K562 (cell line): ENCODE measurements around the gene ACTN1. TPM values are rescaled to one million over a fixed set of nuclear protein-coding genes. Genes with fewer than 3 reads are reported as not detected.

Experiments
- ATAC-seq: fragments of 200-7000 bp; cut with Tn5 transposase; 3 replicates; pipeline ENCODE4 v1.9.1; 2020; ENCODE audit warnings: moderate library complexity
- BruUV-seq: library from RNA; stranded (reverse); fragments of 400-500 nt; replicated peaks from 2 replicates; lab custom pipeline; 2021; lab: Mats Ljungman, UMichigan
- CTCF ChIA-PET: fragments of 300-600 bp; formaldehyde crosslinking; extraction: SDS; loops from one replicate; lab custom pipeline; 2021; ENCODE audit warnings: low intra/inter-chr PET ratio; lab: Yijun Ruan, JAX
- POLR2A ChIA-PET: fragments of 300-600, 350-650 bp; sonication (Branson Sonifier 250); formaldehyde crosslinking; extraction: SDS; loops from one replicate; lab custom pipeline; 2021; ENCODE audit warnings: antibody characterized with exemption, inconsistent platforms; lab: Yijun Ruan, JAX
- DNase-seq, 4 experiments: peaks; one replicate each; pipeline versions ENCODE4 v3.0.0 to v3.0.0-alpha.2; 2011 to 2018; ENCODE audit warnings: low spot score in 3 of 4, mixed read lengths in 3 of 4; ENCODE audit errors: extremely low read depth in 1 of 4
- FAIRE-seq: peaks from 2 replicates; lab custom pipeline; 2011; peaks lifted over from hg19 to GRCh38; lab: Jason Lieb, UNC
- H2AFZ ChIP-seq: 2 replicates; pipeline ENCODE4 v1.6.0; 2011; ENCODE audit warnings: low read depth, low read length, control low read depth, inconsistent platforms
- H3K27ac ChIP-seq: fragments of 200-600 bp; 3 replicates; pipeline ENCODE4 v1.8.0; 2011; ENCODE audit warnings: low read depth, mild to moderate bottlenecking, control low read depth, inconsistent platforms, low read length, moderate library complexity, mixed read lengths; ENCODE audit errors: extremely low read depth
- H3K27me3 ChIP-seq, 2 experiments: fragments of 300-600 bp in 1 of 2; 2 replicates in 1 of 2; 3 replicates in 1 of 2; pipeline versions ENCODE4 v1.6.0 to v1.8.0; 2011; ENCODE audit warnings: inconsistent platforms in 2 of 2, low read length in 2 of 2, mild to moderate bottlenecking in 1 of 2, mixed read lengths in 1 of 2, moderate library complexity in 1 of 2; ENCODE audit not compliant: control insufficient read depth in 2 of 2, insufficient read depth in 2 of 2
- H3K36me3 ChIP-seq: fragments of 300-600 bp; 3 replicates; pipeline ENCODE4 v1.8.0; 2011; ENCODE audit warnings: mild to moderate bottlenecking, low read length, inconsistent platforms; ENCODE audit not compliant: control insufficient read depth, insufficient read depth
- H3K4me1 ChIP-seq, 2 experiments: fragments of 200-600 bp in 1 of 2; replicated peaks in 1 of 2; 2 replicates in 1 of 2; 3 replicates in 1 of 2; pipeline versions ENCODE4 v1.5.1 to v1.8.0; 2011; ENCODE audit warnings: inconsistent platforms in 2 of 2, low read length in 2 of 2, mild to moderate bottlenecking in 1 of 2, mixed read lengths in 1 of 2, moderate library complexity in 1 of 2; ENCODE audit not compliant: control insufficient read depth in 2 of 2, insufficient read depth in 2 of 2
- H3K4me2 ChIP-seq: 2 replicates; pipeline ENCODE4 v1.6.1; 2011; ENCODE audit warnings: low read length, control low read depth, inconsistent platforms, mixed read lengths; ENCODE audit not compliant: insufficient read depth
- H3K4me3 ChIP-seq: fragments of 200-600 bp; sonication (generic), shearing (Covaris generic); 2 replicates; pipeline ENCODE4 v1.5.1; 2016; ENCODE audit warnings: control low read depth, inconsistent platforms
- H3K79me2 ChIP-seq: fragments of 200-600 bp; 3 replicates; pipeline ENCODE4 v1.8.0; 2011; ENCODE audit warnings: low read length, inconsistent platforms; ENCODE audit not compliant: control insufficient read depth, insufficient read depth
- H3K9ac ChIP-seq, 2 experiments: 2 replicates each; pipeline versions ENCODE4 v1.6.0 to v1.6.1; 2011; ENCODE audit warnings: low read depth in 2 of 2, low read length in 2 of 2, control low read depth in 1 of 2, inconsistent platforms in 1 of 2, mild to moderate bottlenecking in 1 of 2, mixed read lengths in 1 of 2; ENCODE audit not compliant: insufficient read depth in 1 of 2
- H3K9me1 ChIP-seq: one replicate; pipeline ENCODE4 v1.6.0; 2011; ENCODE audit warnings: inconsistent platforms, mild to moderate bottlenecking, low read length, moderate library complexity; ENCODE audit not compliant: control insufficient read depth, insufficient read depth
- H3K9me3 ChIP-seq: replicated peaks from 2 replicates; pipeline ENCODE4 v1.5.1; 2011; ENCODE audit warnings: low read depth, low read length, inconsistent platforms; ENCODE audit not compliant: control insufficient read depth, insufficient read depth
- H4K20me1 ChIP-seq: replicated peaks from 2 replicates; pipeline ENCODE4 v1.6.1; 2011; ENCODE audit warnings: low read length, inconsistent platforms, mixed read lengths; ENCODE audit not compliant: control insufficient read depth, insufficient read depth
- ELF1 ChIP-seq: fragments of 200-800 bp; sonication (Bioruptor generic); IDR thresholded peaks from 2 replicates; pipeline ENCODE4 v1.6.1; 2016; ENCODE audit warnings: missing genetic modification characterization, missing compliant biosample characterization
- ETV1 ChIP-seq: fragments of 450-650 bp; conservative IDR thresholded peaks from 2 replicates; pipeline ENCODE4 v1.6.1; 2016; ENCODE audit warnings: missing genetic modification characterization, control low read depth, low read depth, missing compliant biosample characterization
- HMG20B ChIP-seq: fragments of 250-450 bp; sonication (Bioruptor Pico); IDR thresholded peaks from 2 replicates; pipeline ENCODE4 v1.5.0; 2021; ENCODE audit warnings: mild to moderate bottlenecking
- KLF16 ChIP-seq: IDR thresholded peaks from 2 replicates; pipeline ENCODE4 v1.6.1; 2016; ENCODE audit warnings: antibody characterized with exemption
- MBD2 ChIP-seq: sonication (generic); IDR thresholded peaks from 2 replicates; pipeline ENCODE4 v1.6.1; 2016; ENCODE audit warnings: low read depth, borderline replicate concordance
- SP2 ChIP-seq: IDR thresholded peaks from 2 replicates; pipeline ENCODE4 v1.6.1; 2011; ENCODE audit warnings: mild to moderate bottlenecking, low read depth, low read length, moderate library complexity; ENCODE audit not compliant: poor library complexity, severe bottlenecking; ENCODE audit errors: extremely low read depth
- XRCC3 ChIP-seq: fragments of 450-650 bp; IDR thresholded peaks from 2 replicates; pipeline ENCODE4 v1.6.1; 2017; ENCODE audit warnings: mild to moderate bottlenecking, moderate library complexity
- ZNF668 ChIP-seq: fragments of 250-450 bp; sonication (Bioruptor Pico); IDR thresholded peaks from 2 replicates; pipeline ENCODE4 v1.8.0; 2022; ENCODE audit warnings: mild to moderate bottlenecking, inconsistent platforms
- ZNF778 ChIP-seq: fragments of 450-650 bp; formaldehyde crosslinking; IDR thresholded peaks from 2 replicates; pipeline ENCODE4 v1.4.0; 2020; ENCODE audit warnings: mild to moderate bottlenecking, moderate library complexity
- WGBS: fragments of 100-300 bp; shearing (Covaris generic); methylation state at CpG from one replicate; pipeline ENCODE4 v1.1.6; 2016; ENCODE audit warnings: low coverage, mixed read lengths; ENCODE audit not compliant: insufficient coverage; ENCODE audit errors: missing lambda C conversion rate; 5-methylcytosine and 5-hydroxymethylcytosine counted together
- in situ Hi-C: fragments of 300-500 bp; cut with MboI; formaldehyde crosslinking; loops from 4 replicates; pipeline ENCODE4 v1.15.0; 2018; ENCODE audit warnings: inconsistent platforms, mixed read lengths
- intact Hi-C: fragments of 100-400 bp; cut with micrococcal nuclease; formaldehyde crosslinking; loops from 2 replicates; pipeline ENCODE4 v1.14.2; 2022
- polyA plus RNA-seq, 8 experiments: library from polyadenylated mRNA; depleted of rRNA in 4 of 8; stranded (reverse) in 5 of 8; unstranded in 3 of 8; fragments of >200 nt; fragmentation: Nextera tagmentation in 2 of 8; fragmentation: Illumina TruSeq in 1 of 8; extraction: Ambion mirVana in 2 of 8; extraction: Trizol in 1 of 8; gene quantifications; 2 replicates each; pipeline versions ENCODE4 v1.2.1 to v1.2.3, GENCODE V29; 2011 to 2014; ENCODE audit warnings: inconsistent platforms in 1 of 8, missing spikeins in 1 of 8
- total RNA-seq, 7 experiments: library from RNA; depleted of rRNA in 6 of 7; stranded (reverse); fragments of >200 nt in 6 of 7; fragmentation: Illumina TruSeq in 2 of 7; extraction: Trizol in 2 of 7; gene quantifications; 2 replicates each; pipeline versions ENCODE4 v1.2.1 to v1.2.3, GENCODE V29; 2011 to 2021; ENCODE audit warnings: low replicate concordance in 1 of 7
- TF ChIP-seq, protein P1 (sequence below): sonication (generic); formaldehyde crosslinking; IDR thresholded peaks from 2 replicates; pipeline ENCODE4 v1.8.0; 2023; ENCODE audit warnings: mild to moderate bottlenecking, missing genetic modification reagents

The ACTN1 gene
- total and polyA plus RNA-seq, 9 of the 15 experiments (the other 6 are each of a cell fraction or from before 2014, with no cell fraction given), result 2.2 to 67.7 (median 34.5) TPM

DNA sequence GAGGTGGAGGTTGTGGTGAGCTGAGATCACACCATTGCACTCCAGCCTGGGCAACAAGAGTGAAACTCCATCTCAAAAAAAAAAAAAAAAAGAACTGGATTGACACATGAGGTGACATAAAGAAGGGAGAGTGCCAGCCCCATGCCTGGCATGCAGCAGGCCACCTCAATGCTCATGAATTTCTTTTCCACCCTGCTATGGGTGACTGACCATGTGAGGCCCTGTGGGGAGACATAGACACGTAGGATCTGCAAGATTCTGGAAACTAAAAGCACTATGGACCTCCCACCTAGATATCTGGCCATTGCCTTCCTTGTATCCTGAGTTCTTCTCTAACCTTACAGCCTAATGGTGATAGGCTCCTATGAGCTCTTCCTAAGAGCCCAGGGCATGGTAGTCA, 5.6 kb upstream of the ACTN1 start:
- no peaks in the 10 kb centered on the region for H4K20me1 ChIP-seq
- ChIA-PET POLR2A (interaction anchor here (0.6 kb wide), 1 partner anchor 10 kb away, joined by 3 read pairs; no protein-coding TSS in a partner anchor), CTCF (no interaction called here)
- ATAC-seq, result no peak
- H3K4me2 ChIP-seq, result no peak overlapping the region
- H3K27ac ChIP-seq, result no peak overlapping the region
- in situ Hi-C loops, result no loop called here
- H3K4me1 ChIP-seq, result peaks cover 6 to 11% of the 10 kb centered on the region in 2 experiments; a peak in 3 of 5 replicates
- TF ChIP-seq ZNF668 (CRISPR knock-in tag) (no peak), ETV1 (tag) (no peak), HMG20B (no peak), ELF1 (tag) (no peak), ZNF778 (CRISPR knock-in tag) (no peak), XRCC3 (no peak), SP2 (no peak), MBD2 (no peak), KLF16 (no peak)
- TF ChIP-seq, protein P1, sequence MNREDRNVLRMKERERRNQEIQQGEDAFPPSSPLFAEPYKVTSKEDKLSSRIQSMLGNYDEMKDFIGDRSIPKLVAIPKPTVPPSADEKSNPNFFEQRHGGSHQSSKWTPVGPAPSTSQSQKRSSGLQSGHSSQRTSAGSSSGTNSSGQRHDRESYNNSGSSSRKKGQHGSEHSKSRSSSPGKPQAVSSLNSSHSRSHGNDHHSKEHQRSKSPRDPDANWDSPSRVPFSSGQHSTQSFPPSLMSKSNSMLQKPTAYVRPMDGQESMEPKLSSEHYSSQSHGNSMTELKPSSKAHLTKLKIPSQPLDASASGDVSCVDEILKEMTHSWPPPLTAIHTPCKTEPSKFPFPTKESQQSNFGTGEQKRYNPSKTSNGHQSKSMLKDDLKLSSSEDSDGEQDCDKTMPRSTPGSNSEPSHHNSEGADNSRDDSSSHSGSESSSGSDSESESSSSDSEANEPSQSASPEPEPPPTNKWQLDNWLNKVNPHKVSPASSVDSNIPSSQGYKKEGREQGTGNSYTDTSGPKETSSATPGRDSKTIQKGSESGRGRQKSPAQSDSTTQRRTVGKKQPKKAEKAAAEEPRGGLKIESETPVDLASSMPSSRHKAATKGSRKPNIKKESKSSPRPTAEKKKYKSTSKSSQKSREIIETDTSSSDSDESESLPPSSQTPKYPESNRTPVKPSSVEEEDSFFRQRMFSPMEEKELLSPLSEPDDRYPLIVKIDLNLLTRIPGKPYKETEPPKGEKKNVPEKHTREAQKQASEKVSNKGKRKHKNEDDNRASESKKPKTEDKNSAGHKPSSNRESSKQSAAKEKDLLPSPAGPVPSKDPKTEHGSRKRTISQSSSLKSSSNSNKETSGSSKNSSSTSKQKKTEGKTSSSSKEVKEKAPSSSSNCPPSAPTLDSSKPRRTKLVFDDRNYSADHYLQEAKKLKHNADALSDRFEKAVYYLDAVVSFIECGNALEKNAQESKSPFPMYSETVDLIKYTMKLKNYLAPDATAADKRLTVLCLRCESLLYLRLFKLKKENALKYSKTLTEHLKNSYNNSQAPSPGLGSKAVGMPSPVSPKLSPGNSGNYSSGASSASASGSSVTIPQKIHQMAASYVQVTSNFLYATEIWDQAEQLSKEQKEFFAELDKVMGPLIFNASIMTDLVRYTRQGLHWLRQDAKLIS, result no peak
- intact Hi-C loops, result no loop called here
- no peak for FAIRE-seq
- 29% methylated on average over 1 of the region's 1 CpG for WGBS
- no peaks in the 10 kb centered on the region for H3K27me3 ChIP-seq
- no peak overlapping the region for H3K4me3 ChIP-seq
- H3K9me1 ChIP-seq, result no peaks in the 10 kb centered on the region
- no peak overlapping the region for H2AFZ ChIP-seq
- H3K79me2 ChIP-seq, result no peaks in the 10 kb centered on the region; the same call in 2 of the 3 replicates
- H3K9me3 ChIP-seq, result no peaks in the 10 kb centered on the region
- DNase-seq, result no peak
- no peak overlapping the region for H3K9ac ChIP-seq
- BruUV-seq, result no TSS peak
- no peaks in the 10 kb centered on the region for H3K36me3 ChIP-seq
